AG20443 (cell line): ENCODE results near the gene FAM168A.
"Not testable (repeated sequence)": the region's sequence is repeated elsewhere in the genome, so short reads cannot be mapped to it uniquely, and the experiment has no call there.

Experiments used
- DNase-seq: peaks from one replicate; pipeline ENCODE4 v3.0.0; 2012; ENCODE audit warnings: low spot score, mixed read lengths

The FAM168A gene

DNA sequence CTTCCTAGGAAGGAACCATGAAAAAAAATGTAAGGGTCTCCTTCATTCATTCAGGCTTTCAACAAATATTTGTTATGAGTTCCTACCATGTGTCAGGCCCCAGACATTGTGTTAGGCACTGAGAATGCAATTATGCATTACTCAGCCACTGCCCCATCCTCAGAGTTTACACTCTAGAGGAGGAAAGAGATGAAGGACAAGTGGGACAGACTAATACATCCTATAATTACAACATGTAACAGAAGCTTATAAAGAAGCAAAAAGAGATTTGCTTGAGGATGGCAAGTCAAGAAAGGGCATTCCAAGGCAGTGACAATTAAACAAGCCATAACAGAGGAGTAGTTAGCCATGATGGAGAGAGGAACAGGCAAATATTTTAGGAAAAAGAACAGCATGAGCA, 78.6 kb downstream of the FAM168A start:
- no peak for DNase-seq

DNA sequence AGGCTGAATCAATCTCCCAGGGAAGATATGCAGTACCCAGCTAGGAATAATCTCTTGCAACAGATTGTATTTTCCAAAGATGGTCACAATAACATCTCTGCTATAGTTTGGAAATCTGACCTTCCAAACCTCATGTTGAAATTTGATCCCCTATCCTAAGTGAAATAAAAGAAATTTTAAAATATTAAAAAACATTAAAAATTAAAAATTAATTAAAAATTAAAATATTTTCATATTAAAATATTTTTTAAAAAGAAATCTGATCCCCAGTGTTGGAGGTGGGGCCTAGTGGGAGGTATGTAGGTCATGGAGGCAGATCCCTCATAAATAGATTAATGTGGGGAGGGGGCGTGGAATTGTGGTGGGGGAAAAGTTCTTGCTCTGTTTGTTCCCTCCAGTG, 79.7 kb downstream of the FAM168A start:
- no peak for DNase-seq

DNA sequence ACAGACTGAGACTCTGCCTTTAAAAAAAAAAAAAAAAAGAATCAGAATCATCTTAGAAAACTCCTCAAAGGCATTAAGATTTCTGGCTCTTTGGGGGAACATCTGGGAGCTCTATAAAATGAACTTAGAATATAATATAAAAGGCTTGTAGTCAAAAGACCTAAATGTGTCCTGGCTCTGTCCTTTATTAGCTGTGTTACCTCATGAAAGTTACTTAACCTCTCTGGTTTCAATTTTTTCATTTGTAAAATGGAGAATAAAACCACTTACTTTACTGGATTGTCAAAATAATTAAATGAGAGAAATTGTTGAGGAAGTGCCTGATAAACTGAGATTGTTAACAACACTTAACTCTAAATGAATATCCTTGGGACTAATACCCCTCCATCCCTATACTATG, 81.8 kb downstream of the FAM168A start:
- DNase-seq, result no peak

DNA sequence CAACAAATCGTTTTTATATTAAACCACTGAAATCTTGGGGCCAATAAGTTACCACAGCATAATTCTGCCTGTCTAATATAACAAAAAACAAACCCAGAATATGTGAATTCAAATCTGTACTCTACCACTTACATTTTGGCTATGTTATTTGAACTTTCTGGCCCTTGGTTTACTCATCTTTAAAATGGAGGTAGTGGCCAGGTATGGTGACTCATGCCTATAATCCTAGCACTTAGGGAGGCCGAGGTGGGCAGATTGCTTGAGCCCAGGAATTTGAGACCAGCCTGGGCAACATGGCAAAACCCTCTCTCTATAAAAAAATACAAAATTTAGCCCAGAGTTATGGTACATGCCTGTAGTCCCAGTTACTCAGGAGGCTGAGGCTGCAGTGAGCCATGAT, 84.2 kb downstream of the FAM168A start:
- DNase-seq, result no peak

DNA sequence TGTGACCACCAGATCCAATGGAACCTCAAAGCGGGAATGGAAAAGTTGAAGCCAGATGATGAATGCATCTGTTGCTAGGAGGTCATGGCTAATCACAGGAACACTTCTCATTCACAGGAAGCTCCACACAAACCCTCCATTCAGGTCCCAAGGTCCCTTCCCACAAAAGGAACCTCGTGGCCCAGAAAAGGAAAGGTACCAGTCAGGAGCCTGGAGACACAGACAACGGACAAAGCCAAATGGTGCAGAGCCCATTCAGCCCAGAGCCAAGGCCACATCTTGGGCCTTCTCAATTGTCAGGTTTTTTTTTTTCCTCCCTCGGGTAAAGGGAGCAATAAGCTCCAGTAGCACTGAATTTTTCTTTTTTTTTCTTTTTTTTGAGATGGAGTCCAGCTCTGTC, 87.0 kb downstream of the FAM168A start:
- DNase-seq, result no peak

DNA sequence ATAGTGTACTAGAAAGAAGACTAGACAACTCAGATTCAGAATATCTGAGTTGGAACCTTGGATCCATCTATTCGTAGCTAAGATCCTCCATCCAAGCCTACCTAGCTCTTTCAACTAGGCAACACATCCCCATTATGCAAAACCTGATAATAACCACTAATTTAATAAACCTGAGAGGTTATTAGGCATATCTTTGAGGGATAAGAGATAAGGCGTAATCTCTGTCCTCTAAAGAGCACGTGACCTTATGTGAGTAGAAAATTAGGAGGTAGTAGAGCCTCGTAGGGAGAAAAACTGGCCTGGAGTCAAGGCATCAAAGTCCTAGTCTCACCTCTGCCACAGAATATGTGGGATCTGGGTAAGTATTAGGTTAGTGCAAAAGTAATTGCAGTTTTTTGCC, 87.8 kb downstream of the FAM168A start:
- no peak for DNase-seq

DNA sequence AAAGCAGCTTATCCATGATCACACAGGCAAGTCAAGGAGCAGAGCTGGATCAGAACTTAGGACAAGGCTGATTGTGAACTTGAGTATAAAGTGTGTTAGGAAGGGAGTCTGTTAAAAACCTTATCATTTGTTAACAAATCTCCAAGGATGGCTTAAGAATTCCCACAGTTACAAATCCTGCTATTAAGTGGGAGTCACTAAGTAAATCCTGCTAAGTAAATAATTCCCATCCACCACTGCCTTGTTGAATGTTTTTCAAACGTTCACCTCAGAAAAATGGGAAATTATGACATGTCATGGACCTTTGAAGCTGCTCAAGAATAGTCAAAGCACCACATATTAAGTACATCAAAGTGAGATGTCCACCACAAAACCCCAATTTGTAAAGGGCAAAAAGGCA, 88.7 kb downstream of the FAM168A start:
- DNase-seq, result no peak

DNA sequence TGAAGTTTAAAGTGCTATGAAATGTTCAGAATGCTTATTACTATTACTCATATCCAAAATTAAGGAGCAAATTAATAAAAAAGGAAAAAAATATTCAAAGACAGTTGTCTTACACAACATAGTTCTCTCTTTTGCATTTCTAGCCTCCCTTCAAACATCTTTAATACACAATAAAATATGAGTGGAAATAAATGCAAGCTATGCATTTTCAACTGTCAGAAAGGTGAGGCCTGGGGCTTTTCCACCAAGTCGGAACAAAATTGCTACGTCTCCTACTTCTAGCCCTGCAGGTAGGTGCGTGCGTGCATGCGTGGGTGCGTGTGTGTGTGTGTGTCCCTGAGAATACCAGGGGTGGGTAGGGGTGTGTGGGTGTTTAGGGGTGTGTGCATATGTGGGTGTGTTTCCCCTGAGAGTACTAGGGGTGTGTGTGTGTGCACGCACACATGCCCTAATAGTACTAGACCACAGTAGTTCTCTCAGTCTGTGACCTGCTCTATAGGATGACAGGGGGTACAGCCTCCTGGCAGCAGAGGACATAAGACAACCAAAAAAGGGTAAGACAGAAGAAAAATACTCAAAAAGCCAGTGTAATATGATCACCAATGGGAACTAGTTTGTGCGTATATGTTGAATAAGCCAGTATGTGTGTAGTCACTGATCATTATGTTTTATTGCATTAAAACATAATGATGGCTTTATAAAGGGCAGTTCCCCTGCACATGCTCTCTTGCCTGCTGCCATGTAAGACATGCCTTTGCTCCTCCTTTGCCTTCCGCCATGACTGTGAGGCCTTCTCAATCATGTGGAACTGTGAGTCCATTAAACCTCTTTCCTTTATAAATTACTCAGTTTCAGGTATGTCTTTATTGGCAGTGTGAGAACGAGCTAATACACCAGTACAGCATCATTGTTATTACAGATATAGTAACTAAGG, 89.4 kb downstream of the FAM168A start:
- DNase-seq, result no peak

DNA sequence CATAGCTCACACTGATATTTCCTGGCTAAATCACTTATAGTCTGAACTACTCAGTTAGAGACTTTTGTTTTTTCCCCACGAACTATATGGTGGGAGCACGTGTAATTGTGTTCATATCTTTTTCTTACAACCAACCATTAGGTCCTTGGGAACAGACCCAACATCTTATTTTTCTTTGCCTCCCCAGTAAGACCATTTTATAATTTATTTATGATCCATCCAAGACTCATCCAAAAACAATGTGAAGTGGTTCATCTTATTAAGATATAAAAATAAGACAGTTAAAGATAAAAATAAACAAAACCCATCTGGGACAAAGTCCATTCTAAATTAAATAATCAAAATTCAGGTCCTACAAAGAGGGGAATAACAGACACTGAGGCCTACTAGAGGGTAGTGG, 90.8 kb downstream of the FAM168A start:
- no peak for DNase-seq

DNA sequence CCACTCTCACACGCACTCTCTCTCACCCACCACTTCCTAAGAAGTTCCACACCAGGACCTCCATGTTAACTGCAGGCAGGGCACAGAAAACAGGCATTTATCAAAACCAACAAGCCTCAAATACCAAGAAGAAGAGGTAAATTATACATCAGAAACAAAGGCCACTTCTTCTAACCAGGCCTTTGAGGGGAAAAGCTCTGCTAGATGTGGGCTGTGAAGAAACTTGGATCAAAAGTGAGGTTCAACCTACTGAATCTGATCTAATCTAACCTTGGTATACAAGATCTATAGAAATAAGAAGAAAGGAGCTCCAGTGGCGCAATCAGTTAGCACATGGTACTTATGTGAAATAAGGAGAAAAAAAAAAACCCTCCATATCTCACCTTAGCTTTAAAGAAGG, 91.9 kb downstream of the FAM168A start:
- no peak for DNase-seq

DNA sequence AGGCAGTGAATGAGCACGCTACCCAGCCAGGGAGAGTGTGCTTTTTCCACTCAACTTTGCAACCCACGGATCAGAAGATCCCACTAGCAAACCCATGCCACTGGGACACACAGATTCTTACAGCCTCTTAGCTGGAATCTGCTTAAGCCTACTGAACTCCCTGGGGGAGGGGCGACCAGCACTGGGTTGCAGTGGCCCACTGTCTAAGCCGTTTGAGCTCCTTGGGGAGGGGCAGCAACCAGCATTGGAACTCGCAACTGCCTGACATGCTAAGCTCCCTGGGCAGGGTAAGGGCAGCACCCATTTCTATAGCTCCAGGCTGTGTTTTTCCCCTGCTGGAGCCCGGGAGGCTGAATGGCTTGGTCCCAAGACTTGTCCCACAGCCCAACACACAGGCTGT, 99.6 kb downstream of the FAM168A start:
- no peak for DNase-seq

DNA sequence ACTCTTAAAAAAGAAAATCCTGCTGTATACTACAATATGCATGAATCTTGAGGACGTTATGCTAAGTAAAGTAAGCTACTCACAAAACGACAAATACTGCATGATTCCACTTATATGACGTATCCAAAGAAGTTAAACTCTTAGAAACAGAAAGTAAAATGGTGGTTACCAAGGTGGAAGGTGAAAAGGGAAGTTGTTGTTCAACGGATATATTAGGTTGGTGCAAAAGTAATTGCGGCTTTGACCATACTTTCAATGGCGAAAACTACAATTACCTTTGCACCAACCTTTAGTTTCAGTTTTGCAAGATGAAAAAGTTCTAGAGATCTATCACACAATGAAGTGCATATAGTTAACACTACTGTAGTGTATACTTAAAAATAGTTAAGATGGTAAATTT, 101.8 kb downstream of the FAM168A start:
- no peak for DNase-seq

DNA sequence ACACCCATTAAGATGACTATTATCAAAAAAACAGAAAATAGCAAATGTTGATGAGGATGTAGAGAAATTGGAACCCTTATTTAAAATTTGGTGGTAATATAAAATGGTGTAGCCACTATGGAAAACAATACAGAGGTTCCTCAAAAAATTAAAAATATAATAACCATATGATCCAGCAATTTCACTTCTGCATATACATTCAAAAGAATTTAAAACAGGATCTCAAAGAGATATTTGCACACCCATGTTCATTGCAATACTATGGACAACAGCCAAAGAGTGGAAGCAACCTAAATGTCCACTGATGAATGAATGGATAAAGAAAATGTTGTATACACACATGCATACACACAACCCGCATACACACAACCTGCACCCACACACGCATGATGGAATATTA, 102.2 kb downstream of the FAM168A start:
- DNase-seq, result no peak

DNA sequence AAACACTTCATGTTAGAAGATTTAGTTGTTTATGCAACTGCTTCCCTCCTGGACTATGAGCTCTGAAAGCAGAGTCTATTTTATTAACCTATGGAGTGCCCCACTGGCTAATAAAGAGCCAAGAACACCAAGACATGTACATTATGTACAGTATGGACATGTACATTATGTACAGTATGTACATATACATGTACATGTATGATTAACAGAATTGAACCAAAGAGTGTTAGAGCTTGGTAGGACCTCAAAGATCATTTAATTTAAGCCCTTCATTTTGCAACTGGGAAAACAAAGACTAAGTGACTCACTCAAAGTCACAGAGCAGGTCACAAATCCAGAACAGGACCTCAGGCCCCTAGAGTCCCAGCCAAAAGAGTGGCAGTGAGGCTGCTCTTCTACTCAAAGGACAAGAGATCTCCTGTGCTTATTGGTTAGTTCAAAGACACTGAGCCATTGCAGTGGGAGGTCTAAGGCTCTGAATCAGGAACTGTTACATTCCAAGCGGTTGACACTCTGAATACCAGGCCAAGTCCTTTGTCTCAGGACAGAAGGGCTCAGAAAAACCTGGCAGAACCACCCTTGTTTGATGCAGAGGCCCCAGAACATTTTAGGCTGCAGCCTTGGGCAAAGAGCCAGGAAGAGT, 103.8 kb downstream of the FAM168A start:
- DNase-seq, result peak; percentile 87

DNA sequence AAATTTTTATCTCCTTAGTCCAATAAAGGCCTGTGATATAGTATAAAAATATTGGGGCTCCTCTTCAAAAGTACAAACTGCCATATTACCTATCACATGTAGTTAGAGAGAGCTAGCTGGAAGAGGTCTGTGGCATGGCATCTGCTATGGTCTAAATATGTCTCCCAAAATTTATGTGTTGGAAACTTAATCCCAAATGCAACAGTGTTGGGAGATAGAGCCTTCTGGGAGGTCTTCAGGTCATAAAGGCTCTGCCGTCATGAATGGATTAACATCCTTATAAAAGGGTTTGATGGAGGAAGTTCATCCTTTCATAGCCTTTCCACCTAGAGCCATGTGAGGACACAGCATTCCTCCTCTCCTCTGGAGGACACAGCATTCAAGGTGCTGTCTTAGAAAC, 116.3 kb downstream of the FAM168A start:
- no peak for DNase-seq

DNA sequence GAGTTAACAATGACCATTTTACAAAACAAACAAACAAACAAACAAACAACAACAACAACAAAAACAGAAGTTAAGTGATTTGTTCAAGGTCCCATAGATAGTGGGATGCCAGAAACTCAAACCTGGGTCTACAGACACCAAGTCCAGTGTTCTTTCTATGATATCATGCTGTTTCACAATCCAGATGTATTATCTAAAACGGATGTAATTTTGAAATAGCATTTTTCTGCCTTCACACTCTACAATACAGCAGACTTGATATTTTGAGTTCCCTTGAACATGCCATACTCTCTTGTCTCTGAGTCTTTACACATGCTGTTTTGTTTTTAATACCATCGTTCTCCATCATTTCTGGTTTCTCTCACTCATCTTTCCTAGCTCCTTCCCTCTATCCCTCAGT, 117.2 kb downstream of the FAM168A start:
- DNase-seq, result peak; percentile 32

DNA sequence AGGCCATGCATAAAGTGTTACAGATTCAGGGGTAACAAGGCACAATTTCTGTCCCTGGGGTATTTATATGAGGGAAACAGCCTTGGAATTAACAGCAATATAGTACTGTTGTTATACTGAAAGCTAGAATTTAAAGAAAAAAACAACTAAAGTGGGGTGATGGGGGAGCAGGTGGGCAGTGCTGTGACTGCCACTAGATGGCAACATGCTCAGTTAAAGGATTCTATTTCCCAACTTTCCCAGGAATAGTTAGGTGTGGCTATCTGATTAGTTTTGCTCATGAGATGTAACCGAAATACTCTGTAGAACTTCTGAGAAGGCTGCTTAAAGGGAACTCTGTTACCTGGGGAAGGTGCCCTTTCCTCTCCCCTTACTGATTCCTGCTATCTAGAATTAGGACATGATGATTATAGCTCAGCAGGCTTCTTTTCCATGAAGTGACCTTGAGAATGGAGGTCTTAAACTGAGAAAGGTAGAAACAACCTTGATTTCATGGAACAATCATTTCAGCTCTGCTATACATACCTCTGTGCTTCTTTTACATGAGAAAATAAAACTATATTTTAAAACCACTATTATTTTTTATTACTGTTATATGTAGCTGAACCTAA, 119.1 kb downstream of the FAM168A start:
- DNase-seq, result peak; percentile 68

DNA sequence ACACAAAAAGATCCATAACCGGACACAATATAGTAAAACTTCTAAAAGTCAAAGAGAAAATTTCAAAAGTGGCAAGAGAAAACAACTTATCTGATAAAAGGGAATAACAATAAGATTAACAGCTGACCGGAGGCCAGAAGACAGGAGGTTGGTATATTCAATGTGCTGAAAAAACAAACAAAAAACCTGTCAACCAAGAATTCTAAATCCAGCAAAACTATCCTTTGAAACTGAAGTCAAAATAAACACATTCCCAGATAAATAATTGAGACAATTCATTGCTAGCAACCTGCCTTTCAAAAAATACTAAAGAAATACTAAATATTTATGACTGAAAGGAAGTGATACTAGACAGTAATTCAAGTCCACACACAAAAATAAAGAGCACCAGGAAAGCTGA, 120.4 kb downstream of the FAM168A start:
- no peak for DNase-seq

DNA sequence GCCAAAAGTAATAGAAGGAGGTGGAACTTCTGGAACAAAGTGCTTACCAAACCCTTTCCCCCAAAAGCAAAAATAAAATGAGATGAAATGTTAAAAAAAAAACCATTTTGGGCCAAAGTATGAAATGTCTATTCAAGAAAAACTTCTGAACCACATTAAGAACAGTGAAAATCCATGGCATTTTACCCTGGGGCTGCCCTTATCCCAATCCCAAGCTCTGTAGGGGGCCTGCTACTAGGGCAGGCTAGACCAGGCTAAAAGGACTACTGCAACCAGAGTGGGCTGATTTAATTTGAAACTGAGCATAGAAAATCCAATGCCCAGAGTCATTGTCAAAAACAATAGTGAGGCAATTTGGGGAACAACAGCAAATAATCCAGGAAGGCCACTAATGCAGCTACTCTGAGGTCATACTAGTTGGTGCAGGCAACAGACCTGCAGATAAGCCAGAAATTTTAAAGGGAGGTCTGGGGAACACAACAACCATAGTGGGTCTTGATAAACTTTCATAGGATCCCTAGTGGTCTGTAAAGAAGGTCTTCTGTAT, 122.3 kb downstream of the FAM168A start:
- DNase-seq, result no peak

DNA sequence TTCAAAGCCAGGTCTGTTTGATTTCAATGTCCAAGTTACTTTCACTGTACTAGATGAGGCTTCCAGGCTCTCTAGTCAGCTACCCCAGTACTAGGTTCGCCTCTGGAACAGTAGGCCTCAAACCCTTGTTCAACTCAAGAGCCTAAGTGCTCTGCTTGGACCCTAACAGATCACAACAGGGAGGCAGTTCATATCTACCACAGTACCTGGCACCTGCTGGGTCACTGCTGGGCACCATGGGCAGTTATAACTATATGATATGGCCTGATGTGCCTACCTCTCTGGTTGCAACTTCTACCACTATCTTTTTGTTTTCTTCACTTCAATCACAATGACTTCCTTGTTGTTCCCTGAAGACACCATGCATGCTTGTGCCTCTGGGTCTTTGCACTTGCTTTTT, 124.7 kb downstream of the FAM168A start:
- DNase-seq, result no peak

DNA sequence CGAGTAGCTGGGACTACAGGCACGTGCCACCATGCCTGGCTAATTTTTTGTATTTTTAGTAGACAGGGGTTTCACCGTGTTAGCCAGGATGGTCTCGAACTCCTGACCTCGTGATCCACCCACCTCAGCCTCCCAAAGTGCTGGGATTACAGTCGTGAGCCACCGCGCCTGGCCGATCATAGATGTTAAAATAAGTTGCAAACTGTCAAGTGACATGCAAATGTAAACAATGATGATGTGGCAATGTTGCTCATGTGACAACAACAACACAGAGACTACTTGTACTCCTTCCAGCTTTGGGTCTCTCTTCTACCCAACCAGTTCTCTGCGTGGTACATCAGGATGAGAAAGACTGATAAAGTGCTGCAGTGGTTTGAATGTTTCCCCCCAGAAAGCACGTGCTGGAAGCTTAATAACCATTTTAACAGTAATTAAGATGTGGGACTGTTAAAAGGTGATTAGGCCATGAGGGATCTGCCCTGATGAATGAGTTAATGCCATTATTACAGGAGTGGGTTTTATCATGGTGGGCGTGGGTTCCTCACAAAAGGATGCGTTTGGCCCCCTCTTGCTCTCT, 127.8 kb downstream of the FAM168A start:
- DNase-seq, result not testable (repeated sequence)

DNA sequence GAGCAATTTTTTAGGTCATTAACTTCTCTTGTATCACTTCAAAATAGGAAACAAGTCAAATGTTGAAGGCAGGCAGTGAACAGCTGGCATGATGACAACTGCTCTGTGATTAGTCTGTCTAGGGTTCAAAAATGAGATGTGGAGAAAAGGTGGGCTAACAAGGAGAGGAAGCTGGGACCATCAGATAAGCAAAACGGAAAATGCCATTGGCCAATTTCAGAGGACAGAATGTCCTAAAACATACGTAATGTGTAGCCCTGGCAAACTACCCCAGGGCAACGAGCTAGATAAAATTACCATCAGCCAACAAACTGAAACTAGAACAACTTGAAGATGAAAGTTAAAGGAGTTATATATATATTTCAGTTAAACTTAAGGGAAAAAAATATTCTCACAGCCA, 128.5 kb downstream of the FAM168A start:
- no peak for DNase-seq
